Measurements from ENCODE around the gene TTC1. TPM values are rescaled to one million over a fixed set of nuclear protein-coding genes. Genes with fewer than 3 reads are reported as not detected.

Gene TTC1
- 17.1 and 38.6 TPM in 2 replicates for total RNA-seq (ENCODE audit: low replicate concordance)

GRCh38 chr5:160008877-160009590 lies at the start of gene TTC1:
Gene TTC1, plus strand, starts transcription at chr5:160009139. Its CDS starts 1,390 bp downstream, at chr5:160010529.

Other genes starting within 250 kb of the TTC1 start
- 0.90 TPM in 1 of 2 replicates, not detected in the other for gene ADRA1B, start 92.7 kb upstream of the TTC1 start, total RNA-seq (ENCODE audit: low replicate concordance)
- gene PWWP2A, start 110.3 kb downstream of the TTC1 start, total RNA-seq (ENCODE audit: low replicate concordance) = 11.3 and 18.9 TPM in 2 replicates
- gene FABP6, start 220.4 kb downstream of the TTC1 start, total RNA-seq (ENCODE audit: low replicate concordance) = not detected in 2 replicates